Muscle of back (tissue), 11 donors: ENCODE data around the gene CAPN5. TPM values are rescaled to one million over a fixed set of nuclear protein-coding genes. Genes with fewer than 3 reads are reported as not detected.

Source experiments
- DNase-seq, 3 donors: peaks; one replicate each; pipeline versions ENCODE4 v3.0.0 to v3.0.0-alpha.2; 2013
- polyA plus RNA-seq, 10 donors: library from polyadenylated mRNA; unstranded; fragments of 120-200 nt; gene quantifications; one replicate each; pipeline ENCODE4 v1.2.1, GENCODE V29; 2013; ENCODE audit not compliant: insufficient read length in 10 of 10

Gene CAPN5
- polyA plus RNA-seq, 10 donors: 8.3 to 14.8 (median 10.4) TPM

GRCh38 chr11:77167111-77167626 is 100.4 kb downstream of the CAPN5 start:
- no peak for DNase-seq

- DNase-seq: no peak
Measured at GRCh38 chr11:77167791-77168190, 101.0 kb downstream of the CAPN5 start.

GRCh38 chr11:77170107-77170506 is 103.3 kb downstream of the CAPN5 start:
- DNase-seq: no peak

- DNase-seq: no peak
Measured at GRCh38 chr11:77171254-77171653, 104.5 kb downstream of the CAPN5 start.

GRCh38 chr11:77171885-77172665 is 105.3 kb downstream of the CAPN5 start:
- DNase-seq: peak in 1 of 3 donors; percentile 49

GRCh38 chr11:77172666-77172982 is 105.9 kb downstream of the CAPN5 start:
- no peak for DNase-seq

GRCh38 chr11:77173494-77173893 is 106.7 kb downstream of the CAPN5 start:
- DNase-seq: peak in 1 of 3 donors; percentile 28

- peak in 2 of 3 donors; percentile 42 to 71 for DNase-seq
Measured at GRCh38 chr11:77174559-77174958, 107.8 kb downstream of the CAPN5 start.

GRCh38 chr11:77175021-77175842 is 108.5 kb downstream of the CAPN5 start:
- no peak for DNase-seq

Other genes starting within 250 kb of the CAPN5 start
- 10 to 100 TPM in 2 of 10 donors, 1 to 10 TPM in 8; 4.6 to 10.3 (median 8.0) TPM for gene ACER3, start 206.1 kb upstream of the CAPN5 start, polyA plus RNA-seq
- gene B3GNT6, start 32.6 kb upstream of the CAPN5 start, polyA plus RNA-seq: not detected
- gene OMP, start 35.9 kb downstream of the CAPN5 start, polyA plus RNA-seq: not detected
- 1 to 10 TPM; 2.1 to 5.7 (median 3.5) TPM for gene MYO7A, start 61.3 kb downstream of the CAPN5 start, polyA plus RNA-seq
- gene GDPD4, start 234.7 kb downstream of the CAPN5 start, polyA plus RNA-seq: 1 to 10 TPM in 1 of 10 donors, under 1 TPM in 8, not detected in 1; 0.15 to 2.3 (median 0.41) TPM